ENCODE data around the gene MEGF9.

Gene MEGF9

DNA sequence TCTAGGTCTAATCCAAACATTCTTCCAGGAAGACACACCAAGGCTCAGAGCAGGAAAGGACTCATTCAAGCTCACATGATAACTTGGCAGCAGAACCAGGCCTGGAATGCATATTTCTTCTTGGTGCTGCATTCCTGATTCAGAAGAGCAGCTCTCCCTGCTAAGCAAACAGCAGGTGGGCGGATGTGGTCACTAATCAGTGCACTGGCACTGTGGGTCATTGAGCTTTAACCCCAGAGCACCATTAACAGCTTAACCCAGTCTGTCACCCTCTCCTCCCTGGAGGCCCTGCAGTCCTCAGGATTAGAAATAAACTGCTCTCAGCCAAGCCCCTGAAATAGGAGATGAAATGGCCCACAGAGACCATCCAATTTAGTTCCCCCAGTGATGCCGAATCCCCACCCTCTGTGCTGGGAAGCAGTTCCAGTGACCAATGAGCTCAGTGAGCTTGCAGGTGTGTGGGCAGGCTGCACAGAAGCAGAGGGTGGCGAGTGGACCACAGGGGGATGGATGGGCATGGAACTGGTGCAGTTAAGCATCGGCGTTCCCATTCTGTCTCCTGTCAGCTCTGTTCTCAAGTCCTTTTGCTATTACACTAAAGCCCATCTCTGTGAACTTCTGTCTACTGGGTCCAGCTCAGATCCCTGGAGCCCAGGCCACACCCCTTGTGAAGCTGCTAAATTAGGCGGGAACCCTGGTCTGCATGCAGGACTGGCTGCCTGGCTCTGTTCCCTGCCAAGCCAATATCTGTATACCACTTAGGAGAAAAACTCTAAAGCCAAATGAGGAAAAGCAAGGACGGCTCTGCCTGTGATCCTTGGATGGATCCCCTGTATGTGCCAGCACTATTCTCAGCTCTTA is 16.6 kb upstream of the MEGF9 start:
- DNase-seq = no peak

DNA sequence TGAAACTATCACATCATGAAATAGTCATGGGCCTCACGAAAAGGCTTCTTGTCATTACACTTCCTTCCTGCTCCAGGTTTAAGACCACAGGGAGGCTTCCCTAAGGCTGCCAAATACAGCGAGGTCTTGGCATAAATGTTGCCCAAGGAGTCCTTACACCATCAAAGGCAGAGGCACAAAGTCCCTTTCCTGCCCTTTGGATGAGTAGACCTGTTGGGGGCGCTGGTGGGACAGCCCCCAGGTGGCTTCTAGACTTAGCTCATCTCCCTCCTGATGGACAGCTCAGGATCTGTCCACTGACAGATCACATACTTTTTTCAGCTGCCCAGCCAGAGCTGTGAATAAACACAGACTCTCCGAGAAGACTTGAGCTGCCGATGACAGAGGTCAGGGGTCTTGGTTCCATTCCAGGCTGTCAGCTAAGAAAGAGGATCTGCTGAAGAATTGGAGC is 15.5 kb upstream of the MEGF9 start:
- no peak for DNase-seq

DNA sequence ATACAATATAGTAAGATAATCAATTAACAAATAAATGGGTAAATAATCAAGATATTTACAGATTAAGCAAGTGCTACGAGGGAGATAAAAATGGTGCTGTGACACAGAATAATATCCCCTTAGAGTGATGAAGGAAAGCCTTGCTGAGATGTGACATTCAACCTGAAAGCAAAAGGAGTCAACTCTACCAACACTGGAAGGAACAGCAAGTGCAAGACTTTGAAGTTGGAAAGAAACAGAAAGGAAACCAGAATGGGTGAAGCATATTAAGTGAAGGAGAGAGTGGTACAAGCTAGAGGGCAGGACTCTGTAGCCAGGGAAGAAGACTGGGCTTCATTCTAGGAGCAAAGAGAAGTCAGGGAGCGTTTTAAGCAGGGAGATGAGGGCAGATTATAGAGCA is 12.2 kb upstream of the MEGF9 start:
- no peak for DNase-seq

DNA sequence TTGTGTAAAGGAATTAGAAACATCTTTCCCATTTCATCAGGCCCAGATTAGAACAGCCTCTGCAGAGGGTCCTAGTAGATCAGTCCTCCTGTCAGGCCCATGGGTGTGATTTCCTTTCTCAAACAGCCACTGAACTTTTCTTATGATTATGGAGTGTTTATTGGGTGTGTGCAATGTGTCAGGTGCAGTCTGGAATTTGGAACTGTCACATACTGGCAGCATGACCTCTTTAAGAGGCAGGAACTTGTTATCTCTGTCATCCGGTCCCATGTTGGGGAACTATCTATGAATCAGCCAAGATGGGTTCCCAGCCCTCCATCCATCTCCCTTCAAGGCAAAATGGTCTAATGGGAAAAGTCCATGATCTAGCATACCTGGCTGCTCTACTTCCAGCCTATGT is 11.6 kb upstream of the MEGF9 start:
- no peak for DNase-seq

DNA sequence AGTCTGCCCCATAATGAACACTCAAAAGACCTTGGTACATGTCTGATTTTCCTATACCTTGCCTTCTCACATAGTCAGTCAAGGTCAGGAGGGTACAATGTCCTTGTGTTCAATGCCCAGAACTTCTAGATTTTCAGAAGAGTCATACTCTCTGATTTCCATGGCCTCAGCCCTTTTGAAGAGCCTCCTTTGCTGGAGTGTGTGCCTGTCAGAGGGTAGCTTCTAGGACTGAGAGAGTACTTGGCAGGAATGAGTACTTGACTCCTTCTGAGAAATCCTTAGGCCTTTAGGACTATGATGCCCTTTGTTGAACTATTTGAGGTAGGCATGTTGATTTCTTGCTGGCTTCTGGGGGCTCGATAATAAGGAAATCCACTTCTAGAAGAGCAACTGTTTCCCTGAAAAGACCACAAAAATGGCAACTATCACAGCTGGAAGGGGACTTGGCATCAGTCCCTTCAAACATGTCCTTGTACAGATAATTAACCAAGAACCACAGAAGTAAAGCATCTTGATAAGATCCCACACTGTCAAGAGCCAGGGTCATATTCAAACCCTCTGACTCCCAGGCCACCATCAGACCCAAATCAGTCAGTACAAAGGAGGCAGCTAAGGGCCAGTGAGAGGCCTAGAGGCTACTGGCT is 10.6 kb upstream of the MEGF9 start:
- DNase-seq = no peak

DNA sequence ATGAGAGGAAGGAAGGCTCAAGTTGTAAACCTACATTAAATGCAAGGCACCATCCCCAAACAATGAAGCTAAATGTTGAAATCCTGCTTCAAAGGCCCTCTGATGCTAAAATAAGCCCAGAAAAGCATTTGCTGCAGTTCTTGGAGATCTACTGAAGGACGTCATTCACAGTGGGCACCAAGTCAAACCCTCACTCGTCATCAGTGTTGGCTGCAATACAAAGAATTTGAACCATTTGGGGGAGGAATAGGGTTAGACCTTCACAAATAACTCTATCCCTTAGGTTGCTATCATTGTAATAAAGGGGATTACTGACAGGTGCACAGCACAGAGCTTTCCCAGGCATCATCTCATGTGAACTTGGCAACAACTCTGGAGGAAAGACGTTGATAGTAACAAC is 9.3 kb upstream of the MEGF9 start:
- no peak for DNase-seq

DNA sequence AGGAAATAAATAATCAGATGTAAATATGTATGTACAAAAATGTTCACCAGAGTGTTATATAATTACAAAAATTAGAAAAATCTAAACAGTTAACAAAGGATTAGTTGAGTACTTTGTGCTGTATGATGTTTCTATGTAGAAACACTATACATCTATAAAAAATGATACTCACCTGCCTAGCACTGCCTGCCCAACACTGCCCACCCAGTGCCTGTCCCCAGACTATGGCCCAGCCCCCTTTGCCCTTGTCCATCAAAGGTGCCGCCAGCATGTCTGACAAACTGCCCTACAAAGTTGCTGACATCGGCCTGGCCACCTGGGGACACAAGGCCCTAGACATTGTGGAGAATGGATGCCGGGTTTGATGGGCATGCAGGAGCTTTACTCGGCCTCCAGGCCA is 6.1 kb upstream of the MEGF9 start:
- DNase-seq = no peak

DNA sequence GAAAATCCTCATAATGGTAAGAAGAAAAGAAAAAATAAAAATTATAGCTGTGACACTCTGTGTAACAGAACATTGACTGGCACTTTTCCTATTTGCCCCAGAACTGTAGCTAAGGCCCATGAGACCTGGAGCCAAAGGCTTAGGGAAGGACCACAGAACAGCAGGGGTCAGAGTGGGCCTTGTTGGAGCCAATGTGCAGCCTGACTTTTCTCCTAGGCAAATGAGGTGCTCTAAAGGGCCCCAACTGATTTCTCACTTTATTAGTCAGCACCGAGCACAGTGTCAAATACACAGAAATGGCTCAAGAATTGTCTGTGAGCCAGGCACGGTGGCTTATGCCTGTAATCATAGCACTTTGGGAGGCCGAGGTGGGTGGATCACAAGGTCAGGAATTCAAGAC is 4.0 kb upstream of the MEGF9 start:
- DNase-seq = no peak

DNA sequence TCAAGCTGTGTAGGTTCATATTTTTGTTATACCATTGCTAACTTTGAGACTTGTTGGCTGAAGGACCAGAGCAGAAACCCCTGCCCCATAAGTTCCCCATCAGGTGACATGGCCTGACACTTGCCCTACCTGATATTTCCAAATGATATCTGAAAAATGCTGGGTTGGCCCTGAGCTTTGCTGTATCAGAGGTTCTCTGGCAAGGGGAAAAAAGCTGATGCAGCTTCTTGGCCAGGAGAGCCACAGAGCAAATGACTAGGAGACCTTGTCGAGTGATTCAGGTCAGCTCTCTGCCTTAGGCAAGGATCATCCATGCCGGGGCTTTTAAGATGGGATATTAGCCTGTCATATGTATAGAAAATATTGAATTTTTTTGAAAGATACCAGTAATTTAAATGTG is 2.9 kb upstream of the MEGF9 start:
- DNase-seq = no peak

DNA sequence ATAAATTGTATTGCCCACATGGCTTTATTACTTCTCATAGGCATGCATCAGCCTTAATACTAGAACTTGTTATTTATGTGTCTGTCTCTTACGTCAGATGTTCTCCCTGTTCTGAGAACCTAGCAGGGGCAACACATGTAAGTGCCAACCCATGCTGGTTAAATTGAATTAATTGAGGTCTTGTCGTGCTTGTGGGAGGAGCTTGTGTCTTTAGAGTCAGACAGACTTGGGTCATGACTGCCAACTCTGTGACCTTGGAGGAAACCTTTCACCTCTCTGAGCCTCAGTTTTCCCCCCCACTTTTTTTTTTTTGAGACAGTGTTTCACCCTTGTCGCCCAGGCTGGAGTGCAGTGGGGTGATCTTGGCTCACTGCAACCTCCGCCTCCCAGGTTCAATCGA is 2.2 kb upstream of the MEGF9 start:
- no peak for DNase-seq

DNA sequence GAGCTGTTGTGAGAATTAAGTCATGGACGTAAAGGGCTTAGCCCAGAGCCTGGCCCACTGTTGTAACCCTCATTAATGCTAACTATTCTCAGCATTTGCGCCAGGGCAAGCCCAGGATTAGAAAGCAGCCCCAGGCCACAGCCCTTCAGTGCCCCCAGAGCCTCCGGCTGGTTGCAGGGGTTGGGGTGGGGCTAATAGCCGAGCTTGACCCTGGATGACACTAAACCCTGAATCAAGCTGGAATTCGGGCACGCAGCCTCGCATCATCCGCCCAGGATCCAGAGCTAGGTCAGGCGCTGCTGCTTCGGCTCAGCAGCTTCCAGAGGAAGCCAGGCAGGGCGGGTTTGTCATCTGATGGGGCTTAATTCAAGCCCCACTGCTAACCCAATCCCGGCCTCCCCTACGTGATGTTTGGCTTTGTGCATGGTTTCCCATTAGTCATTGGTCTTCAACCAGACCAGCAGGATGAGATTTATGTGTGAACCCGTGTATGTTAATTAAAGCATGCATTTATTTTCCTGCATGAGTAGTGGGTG is 1.2 kb upstream of the MEGF9 start:
- DNase-seq = no peak

DNA sequence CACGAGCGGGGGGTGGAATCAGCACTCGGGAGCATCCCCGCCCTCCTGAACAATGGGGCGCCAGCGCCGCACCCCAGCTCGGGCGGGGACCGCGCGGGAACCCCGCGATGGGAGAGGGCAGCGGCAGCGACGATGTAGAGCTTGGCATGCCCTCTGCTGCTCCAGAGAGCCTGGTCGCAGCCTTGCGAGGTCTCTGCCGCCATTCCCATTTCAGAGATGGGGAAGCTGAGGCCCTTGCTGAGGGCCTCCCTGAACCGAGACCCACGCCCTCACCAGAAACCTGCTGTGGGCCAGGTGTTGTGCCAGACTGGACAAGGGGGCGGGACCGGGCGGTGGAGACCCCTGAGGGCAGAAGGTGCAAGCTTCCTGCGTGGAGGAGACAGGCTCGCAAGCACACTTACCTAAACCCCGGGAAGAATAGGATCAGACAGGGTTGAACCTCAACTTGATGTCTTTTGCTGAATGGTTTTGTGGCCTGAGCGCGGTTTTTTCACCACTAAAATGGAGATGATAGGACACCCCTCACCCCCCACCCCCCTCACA is 647 bp upstream of the MEGF9 start:
- no peak for DNase-seq

DNA sequence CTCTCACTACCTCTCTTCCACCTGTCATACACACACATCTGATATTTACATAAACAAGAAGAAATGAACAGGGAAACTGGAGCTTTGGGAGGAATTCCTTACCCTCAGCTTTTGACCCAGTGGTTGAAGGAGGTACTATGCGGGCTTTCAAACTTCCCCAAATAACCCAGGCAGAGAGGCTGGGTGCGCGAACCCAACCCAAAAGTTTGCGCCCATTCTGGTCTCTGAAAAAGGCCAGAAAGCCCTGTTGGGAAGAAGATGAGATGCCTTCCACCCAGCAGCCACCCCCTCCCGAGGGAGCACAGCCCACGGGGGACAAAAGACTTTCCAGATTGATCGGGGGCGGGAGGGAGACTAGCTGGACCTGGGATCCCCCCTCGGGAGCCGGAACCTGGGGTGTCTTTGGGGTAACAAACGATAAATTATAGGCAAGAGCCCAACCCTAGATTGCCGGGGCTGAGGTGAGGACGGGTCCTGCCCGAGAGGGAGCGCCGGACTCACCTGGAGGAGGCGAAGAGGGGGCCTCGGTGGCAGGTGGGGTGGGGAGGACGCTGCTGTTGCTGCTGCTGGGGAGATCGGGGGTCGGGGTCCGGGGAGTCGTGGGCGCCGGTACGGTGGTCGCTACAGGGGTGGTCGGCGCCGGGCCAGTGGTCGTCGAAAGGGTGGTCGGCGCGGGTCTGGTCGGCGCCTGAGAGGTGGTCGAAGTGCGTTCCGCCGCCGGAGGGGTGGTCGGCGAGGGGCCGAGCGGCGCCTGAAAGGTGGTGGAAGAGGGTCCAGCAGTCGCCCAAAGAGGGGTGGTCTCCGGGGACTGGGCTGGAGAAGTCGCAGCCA is 798 bp downstream of the MEGF9 start:
- no peak for DNase-seq

DNA sequence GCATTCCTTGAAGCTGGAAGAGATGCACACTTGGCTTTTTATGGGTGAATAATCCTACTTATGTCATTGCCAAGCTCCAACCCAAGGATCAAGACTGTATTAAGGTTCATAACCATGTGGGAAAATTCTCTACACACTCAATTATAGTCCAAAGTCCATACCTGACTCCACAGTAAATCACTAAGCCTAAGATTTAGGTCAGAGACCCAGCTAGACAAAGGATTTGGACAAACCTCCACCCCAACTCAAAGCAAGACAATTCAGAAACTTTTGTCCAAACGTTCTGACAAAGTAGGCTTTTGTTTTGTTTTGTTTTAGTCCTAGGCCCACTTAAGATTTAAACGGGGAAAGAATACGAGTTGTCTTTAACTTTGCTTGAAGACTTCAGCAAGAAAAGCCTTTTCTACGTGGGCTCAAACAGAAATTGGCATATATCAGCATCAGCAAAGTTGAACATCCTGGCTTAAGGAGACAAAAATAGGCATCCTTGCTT is 1.7 kb downstream of the MEGF9 start:
- no peak for DNase-seq

DNA sequence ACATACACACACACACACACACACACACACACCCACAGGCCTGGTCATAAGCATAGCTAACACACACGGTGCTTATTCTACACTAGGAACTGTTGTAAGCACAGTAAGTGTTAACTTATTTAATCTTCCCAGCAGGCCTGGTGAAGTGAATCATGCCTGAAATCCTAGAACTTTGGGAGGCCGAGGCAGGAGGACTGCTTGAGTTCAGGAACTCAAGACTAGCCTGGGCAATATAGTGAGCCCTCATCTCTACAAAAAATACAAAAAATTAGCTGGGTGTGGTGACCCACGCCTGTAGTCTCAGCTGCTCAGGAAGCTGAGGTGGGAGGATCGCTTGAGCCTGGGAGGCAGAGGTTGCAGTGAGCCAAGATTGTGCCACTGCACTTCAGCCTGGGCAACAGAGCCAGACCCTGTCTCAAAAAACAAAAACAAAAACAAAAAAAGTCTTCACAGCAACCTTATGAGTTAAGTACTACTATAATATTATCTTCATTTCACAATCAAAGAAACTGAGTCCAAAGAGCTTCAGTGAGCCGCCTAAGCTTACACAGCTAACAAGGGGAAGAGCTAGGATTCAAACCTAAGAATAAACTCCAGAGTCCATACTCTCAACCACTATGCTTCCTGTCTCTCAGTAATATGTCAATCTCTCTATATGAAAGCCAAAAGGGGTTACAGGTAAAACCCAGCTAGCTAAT is 2.3 kb downstream of the MEGF9 start:
- no peak for DNase-seq

DNA sequence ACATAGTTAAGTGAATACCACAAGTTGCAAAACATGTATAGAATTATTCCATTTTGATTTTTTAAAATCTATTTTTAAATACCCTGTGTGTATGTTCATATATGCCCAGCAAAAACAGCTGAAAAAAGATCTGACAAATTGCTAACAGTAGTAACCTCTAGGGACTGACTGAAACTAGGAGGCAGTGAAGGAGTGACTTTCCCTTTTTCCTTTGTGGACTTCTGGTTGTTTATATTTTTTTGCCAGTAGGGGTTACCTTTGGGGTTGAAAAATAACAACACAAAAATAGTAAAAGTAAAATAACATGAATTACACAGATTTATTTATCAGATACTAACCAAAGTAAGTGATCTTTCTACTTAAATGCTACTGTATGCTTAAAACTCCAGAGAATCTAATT is 2.9 kb downstream of the MEGF9 start:
- DNase-seq = no peak

DNA sequence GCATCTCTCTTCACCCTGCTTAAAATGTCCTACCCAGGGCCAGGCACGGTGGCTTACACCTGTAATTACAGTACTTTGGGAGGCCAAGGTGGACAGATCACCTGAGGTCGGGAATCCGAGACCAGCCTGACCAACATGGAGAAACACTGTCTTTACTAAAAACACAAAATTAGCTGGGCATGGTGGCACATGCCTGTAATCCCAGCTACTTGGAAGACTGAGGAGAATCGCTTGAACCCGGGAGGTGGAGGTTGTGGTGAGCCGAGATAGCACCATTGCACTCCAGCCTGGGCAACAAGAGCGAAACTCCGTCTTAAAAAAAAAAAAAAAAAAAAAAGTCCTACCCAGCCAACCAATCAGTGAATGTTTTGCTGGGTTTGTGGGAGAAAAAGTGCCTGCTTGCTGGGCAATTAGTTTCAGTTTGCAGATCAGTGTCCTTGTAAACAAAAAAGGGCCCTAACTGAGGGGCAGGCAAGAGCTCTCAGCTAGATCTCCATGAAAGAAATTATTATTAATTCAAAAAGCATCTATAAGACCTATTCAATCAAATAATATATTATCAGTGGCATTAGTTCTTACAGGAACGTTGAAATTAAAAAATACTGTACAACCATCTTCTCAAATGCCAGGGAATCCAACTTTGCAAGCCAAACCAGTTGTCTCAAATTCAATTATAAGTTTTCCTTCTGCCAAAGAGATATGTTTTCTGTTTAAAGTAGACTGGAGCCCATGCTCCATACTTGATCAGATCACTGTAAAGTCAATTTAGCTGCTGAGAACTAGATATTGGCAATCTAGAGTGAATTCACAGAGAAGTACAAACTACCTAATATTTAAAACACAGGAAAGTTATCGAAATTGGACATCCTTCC is 3.9 kb downstream of the MEGF9 start:
- no peak for DNase-seq

DNA sequence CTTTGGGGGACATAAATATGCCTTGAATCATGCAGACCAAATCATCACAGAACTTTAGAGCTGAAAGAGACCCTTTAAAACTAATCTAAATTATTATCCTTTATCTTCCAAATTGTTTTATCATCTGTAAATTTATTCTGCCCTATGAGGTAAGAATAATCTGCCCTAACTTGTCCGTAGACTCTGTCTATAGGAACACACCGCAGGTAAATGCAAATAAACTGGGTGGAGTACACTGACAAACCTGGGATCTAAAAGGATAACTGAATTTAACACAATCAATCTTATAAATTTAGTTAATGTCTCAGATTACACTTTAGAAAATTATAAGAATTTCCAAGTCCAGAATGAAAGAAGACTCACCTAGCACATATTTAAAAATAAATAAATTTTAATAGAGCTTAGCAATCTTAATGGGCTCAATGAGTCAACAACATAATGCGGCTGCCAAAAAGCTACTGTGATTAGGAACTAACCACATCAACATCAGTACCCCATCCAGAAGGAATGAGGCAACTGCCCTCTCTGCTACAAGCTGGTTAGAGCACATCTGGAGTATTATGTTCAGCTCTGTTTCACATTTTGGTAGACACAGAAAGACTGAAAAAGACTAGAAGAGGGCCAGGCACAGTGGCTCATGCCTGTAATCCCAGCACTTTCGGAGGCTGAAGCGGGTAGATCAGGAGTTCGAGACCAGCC is 5.6 kb downstream of the MEGF9 start:
- DNase-seq = no peak

DNA sequence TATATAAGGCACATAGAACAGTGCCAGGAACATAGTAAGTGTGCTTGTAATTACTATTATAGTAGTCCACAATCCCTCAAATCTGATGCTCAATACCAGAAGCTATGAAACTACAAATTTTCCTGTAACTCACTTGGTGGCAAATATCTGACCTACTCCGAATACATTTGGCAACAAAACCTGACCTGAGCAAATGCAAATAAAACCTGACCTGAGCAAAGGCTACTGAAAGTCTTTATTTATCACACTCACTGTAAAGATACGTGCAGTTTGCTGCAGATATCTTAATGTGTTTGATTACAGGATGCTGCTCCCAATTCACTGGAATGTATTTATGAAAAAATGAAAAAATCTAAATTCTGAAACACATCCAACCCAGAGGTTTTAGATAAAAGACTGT is 7.1 kb downstream of the MEGF9 start:
- DNase-seq = no peak

DNA sequence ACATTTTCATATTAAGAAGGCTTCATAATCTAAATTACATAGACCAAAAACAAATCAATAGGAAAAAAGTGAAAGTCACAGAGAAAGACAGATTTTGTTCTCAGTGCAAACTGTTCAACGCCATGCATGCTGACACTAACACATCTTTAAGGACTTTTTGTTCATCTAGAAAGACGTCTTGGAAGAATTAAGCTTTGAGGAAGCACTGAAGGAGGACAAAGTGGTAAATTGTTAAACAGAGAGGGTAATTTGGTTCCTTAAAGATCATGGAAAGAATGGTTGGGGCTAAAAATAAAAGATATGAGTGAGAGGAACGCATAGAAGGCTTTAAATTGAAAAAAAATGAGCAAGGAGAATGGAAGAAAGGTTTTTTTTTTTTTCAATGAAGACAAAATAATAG is 9.1 kb downstream of the MEGF9 start:
- no peak for DNase-seq

DNA sequence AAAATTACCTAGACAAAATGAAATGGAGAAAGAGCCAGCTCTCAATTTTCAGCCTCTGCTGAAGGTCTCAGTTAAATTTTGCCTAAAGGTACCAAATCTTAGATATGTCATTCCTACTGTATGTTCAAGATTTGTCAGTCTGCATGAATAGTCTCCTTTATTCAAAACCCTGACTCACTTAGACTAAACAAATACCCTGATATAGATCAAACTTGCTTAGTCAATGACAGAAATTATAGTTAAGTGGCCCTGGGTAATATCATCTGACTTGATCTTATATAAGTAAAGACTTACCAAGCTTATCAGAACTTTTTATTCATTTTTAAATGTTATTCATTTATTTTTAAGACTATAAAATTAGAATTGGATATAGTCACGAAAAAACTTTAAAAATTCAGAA is 12.2 kb downstream of the MEGF9 start:
- no peak for DNase-seq

Data from NCI-H1092 treated with DMSO at 0.1 percent for 48 hours (cell line).